IMR-90 (cell line): ENCODE data around the gene RAD51B. TPM values are rescaled to one million over a fixed set of nuclear protein-coding genes. Genes with fewer than 3 reads are reported as not detected.

ENCODE experiments used
- ATAC-seq: fragments of 200-7000 bp; cut with Tn5 transposase; 2 replicates; pipeline ENCODE4 v1.9.1; 2020; ENCODE audit warnings: low read depth, mild to moderate bottlenecking, moderate library complexity
- BruUV-seq: library from RNA; stranded (reverse); fragments of 400-500 nt; replicated peaks from 2 replicates; lab custom pipeline; 2021; lab: Mats Ljungman, UMichigan
- CTCF ChIA-PET: fragments of 300-600 bp; formaldehyde crosslinking; extraction: SDS; loops from one replicate; lab custom pipeline; 2021; ENCODE audit warnings: antibody characterized with exemption; lab: Yijun Ruan, JAX
- POLR2A ChIA-PET: fragments of 300-600 bp; sonication (Branson Sonifier 250); formaldehyde crosslinking; loops from one replicate; lab custom pipeline; 2022; ENCODE audit warnings: antibody characterized with exemption; ENCODE audit not compliant: unreplicated experiment; lab: Charles Lee
- DNase-seq: peaks from one replicate; pipeline ENCODE4 v3.0.0; 2013
- H2AFZ ChIP-seq: replicated peaks from 2 replicates; pipeline ENCODE3; 2013; ENCODE audit warnings: low read length, mild to moderate bottlenecking; ENCODE audit not compliant: poor library complexity
- H2AK5ac ChIP-seq: 2 replicates; pipeline ENCODE4 v1.6.1; 2013; ENCODE audit warnings: low read depth, low read length, inconsistent platforms
- H2AK9ac ChIP-seq: replicated peaks from 2 replicates; pipeline ENCODE3; 2013; ENCODE audit warnings: mild to moderate bottlenecking, low read depth, low read length, moderate library complexity; ENCODE audit not compliant: poor library complexity
- H2BK120ac ChIP-seq: 2 replicates; pipeline ENCODE4 v1.6.1; 2013; ENCODE audit warnings: low read depth, low read length, inconsistent platforms
- H2BK15ac ChIP-seq: 3 replicates; pipeline ENCODE4 v1.6.1; 2013; ENCODE audit warnings: low read depth, low read length, inconsistent platforms
- H2BK20ac ChIP-seq: 2 replicates; pipeline ENCODE4 v1.6.1; 2013; ENCODE audit warnings: low read depth, mild to moderate bottlenecking, inconsistent platforms, low read length, moderate library complexity
- H2BK5ac ChIP-seq: 2 replicates; pipeline ENCODE4 v1.6.1; 2013; ENCODE audit warnings: mild to moderate bottlenecking, low read depth, low read length, inconsistent platforms; ENCODE audit not compliant: poor library complexity, severe bottlenecking
- H3K14ac ChIP-seq: replicated peaks from 2 replicates; pipeline ENCODE4 v1.6.1; 2013; ENCODE audit warnings: low read depth, low read length, inconsistent platforms
- H3K18ac ChIP-seq: 2 replicates; pipeline ENCODE4 v1.6.1; 2013; ENCODE audit warnings: low read depth, low read length, control low read depth
- H3K23ac ChIP-seq: 2 replicates; pipeline ENCODE4 v1.6.1; 2013; ENCODE audit warnings: low read depth, low read length, inconsistent platforms
- H3K27ac ChIP-seq: 2 replicates; pipeline ENCODE4 v1.5.1; 2013; ENCODE audit warnings: mild to moderate bottlenecking, control low read depth, low read length; ENCODE audit not compliant: insufficient read depth
- H3K27me3 ChIP-seq: 2 replicates; pipeline ENCODE4 v1.6.1; 2013; ENCODE audit warnings: low read length; ENCODE audit not compliant: control insufficient read depth, insufficient read depth
- H3K36me3 ChIP-seq: 2 replicates; pipeline ENCODE4 v1.6.1; 2013; ENCODE audit warnings: low read length, mixed read lengths; ENCODE audit not compliant: control insufficient read depth, insufficient read depth
- H3K4ac ChIP-seq: 2 replicates; pipeline ENCODE4 v1.6.1; 2013; ENCODE audit warnings: low read depth, low read length, inconsistent platforms
- H3K4me1 ChIP-seq: 2 replicates; pipeline ENCODE4 v1.6.1; 2013; ENCODE audit warnings: low read length, mixed read lengths; ENCODE audit not compliant: control insufficient read depth, insufficient read depth
- H3K4me2 ChIP-seq: 2 replicates; pipeline ENCODE4 v1.6.1; 2013; ENCODE audit warnings: low read depth, mild to moderate bottlenecking, control low read depth, low read length, moderate library complexity
- H3K4me3 ChIP-seq: 2 replicates; pipeline ENCODE4 v1.5.1; 2013; ENCODE audit warnings: low read depth, mild to moderate bottlenecking, control low read depth, low read length, moderate library complexity; ENCODE audit not compliant: insufficient read depth
- H3K56ac ChIP-seq: 2 replicates; pipeline ENCODE4 v1.6.1; 2013; ENCODE audit warnings: low read length, inconsistent platforms; ENCODE audit not compliant: insufficient read depth; ENCODE audit errors: extremely low read depth
- H3K79me1 ChIP-seq, 2 experiments: 2 replicates each; pipeline ENCODE4 v1.6.1; 2013; ENCODE audit warnings: low read length in 2 of 2, inconsistent platforms in 1 of 2, low read depth in 1 of 2
- H3K9ac ChIP-seq: 2 replicates; pipeline ENCODE4 v1.6.1; 2013; ENCODE audit warnings: low read depth, low read length, control low read depth
- H3K9me1 ChIP-seq: 2 replicates; pipeline ENCODE4 v1.6.1; 2013; ENCODE audit warnings: low read length, inconsistent platforms; ENCODE audit not compliant: insufficient read depth
- H3K9me3 ChIP-seq: 2 replicates; pipeline ENCODE4 v1.6.1; 2013; ENCODE audit warnings: low read length; ENCODE audit not compliant: control insufficient read depth, insufficient read depth
- H4K20me1 ChIP-seq: 2 replicates; pipeline ENCODE4 v1.6.1; 2013; ENCODE audit warnings: low read length, inconsistent platforms; ENCODE audit not compliant: insufficient read depth
- H4K5ac ChIP-seq: 2 replicates; pipeline ENCODE4 v1.6.1; 2013; ENCODE audit warnings: mild to moderate bottlenecking, low read depth, low read length, control low read depth
- H4K8ac ChIP-seq, 2 experiments: 2 replicates each; pipeline ENCODE4 v1.6.1; 2013; ENCODE audit warnings: low read depth in 2 of 2, low read length in 2 of 2, control low read depth in 1 of 2, inconsistent platforms in 1 of 2
- H4K91ac ChIP-seq: 2 replicates; pipeline ENCODE4 v1.6.1; 2013; ENCODE audit warnings: low read depth, low read length, inconsistent platforms; ENCODE audit not compliant: insufficient read depth
- CEBPB ChIP-seq: IDR thresholded peaks from 2 replicates; pipeline ENCODE4 v1.6.1; 2012; ENCODE audit warnings: low read depth, low read length, improper control_type of control experiment
- CHD1 ChIP-seq: IDR thresholded peaks from 2 replicates; pipeline ENCODE4 v1.6.1; 2012; ENCODE audit warnings: low read depth, low read length, improper control_type of control experiment
- CTCF ChIP-seq: conservative IDR thresholded peaks from 2 replicates; pipeline ENCODE4 v1.5.1; 2012; ENCODE audit warnings: mild to moderate bottlenecking, low read depth, low read length, improper control_type of control experiment
- MAZ ChIP-seq: IDR thresholded peaks from 2 replicates; pipeline ENCODE4 v1.6.1; 2012; ENCODE audit warnings: low read depth, mild to moderate bottlenecking, low read length, improper control_type of control experiment, moderate library complexity, borderline replicate concordance
- POLR2A ChIP-seq: IDR thresholded peaks from 2 replicates; pipeline ENCODE4 v1.6.1; 2012; ENCODE audit warnings: mild to moderate bottlenecking, low read depth, low read length
- RAD21 ChIP-seq: IDR thresholded peaks from 2 replicates; pipeline ENCODE4 v1.6.1; 2012; ENCODE audit warnings: low read length, improper control_type of control experiment
- SMC3 ChIP-seq: fragments of 150-350 bp; IDR thresholded peaks from 2 replicates; pipeline ENCODE4 v1.6.1; 2016; ENCODE audit warnings: low read depth, mild to moderate bottlenecking, antibody characterized with exemption, low read length, moderate library complexity
- WGBS, 2 experiments: methylation state at CpG; one replicate each; pipeline versions ENCODE4 v1.1.5 to v1.1.7; 2013; ENCODE audit warnings: missing lambda C conversion rate in 2 of 2; ENCODE audit not compliant: insufficient read length in 1 of 2; ENCODE audit errors: extremely low coverage in 2 of 2; 5-methylcytosine and 5-hydroxymethylcytosine counted together
- dilution Hi-C: fragments of 300-500 bp; cut with HindIII; formaldehyde crosslinking; loops from one replicate; pipeline ENCODE4 v1.14.3; 2018; ENCODE audit warnings: low sequenced_read_pairs; ENCODE audit not compliant: unreplicated experiment
- in situ Hi-C: fragments of 300-500 bp; cut with MboI; formaldehyde crosslinking; loops from 3 replicates; pipeline ENCODE4 v1.14.3; 2019; ENCODE audit warnings: low sequenced_read_pairs, inconsistent platforms, mixed read lengths
- intact Hi-C: fragments of 100-400 bp; cut with micrococcal nuclease; formaldehyde crosslinking; loops from 2 replicates; pipeline ENCODE4 v1.10.0; 2022
- polyA plus RNA-seq, 3 experiments: library from polyadenylated mRNA; depleted of rRNA; stranded (reverse); fragments of >200 nt; gene quantifications; 2 replicates each; pipeline ENCODE4 v1.2.3, GENCODE V29; 2012; ENCODE audit warnings: low replicate concordance in 1 of 3
- total RNA-seq: library from RNA; depleted of rRNA; stranded (reverse); fragments of >200 nt; gene quantifications from 2 replicates; pipeline ENCODE4 v1.2.3, GENCODE V29; 2012

Gene RAD51B
- total and polyA plus RNA-seq, 2 of the 4 experiments (the other 2 are of a cell fraction), result 5.1 to 18.8 TPM

- no peak for TF ChIP-seq SMC3
Measured at GRCh38 chr14:68627050-68627867, 807.7 kb downstream of the RAD51B start (continued).

- no peak overlapping the region for H3K27ac ChIP-seq
- H3K9me3 ChIP-seq, result no peaks in the 10 kb centered on the region
Measured at GRCh38 chr14:68627868-68628604, 808.5 kb downstream of the RAD51B start.

More at GRCh38 chr14:68627868-68628604, 808.5 kb downstream of the RAD51B start:
- ATAC-seq, result no peak
- no peak overlapping the region for H3K4me3 ChIP-seq
- CTCF ChIA-PET, result no interaction called here
- peaks cover 6% of the 10 kb centered on the region; the same call in 1 of the 2 replicates for H3K9me1 ChIP-seq
- no peak overlapping the region for H2BK5ac ChIP-seq
- POLR2A ChIA-PET, result no interaction called here
- no peak overlapping the region for H3K9ac ChIP-seq
- H3K4me1 ChIP-seq, result peaks cover 1% of the 10 kb centered on the region; the same call in 1 of the 2 replicates
- no peak overlapping the region for H3K4me2 ChIP-seq
- no peak overlapping the region for H4K5ac ChIP-seq
- no peaks in the 10 kb centered on the region for H3K36me3 ChIP-seq
- WGBS, 2 experiments, result 20% methylated on average over 1 of the region's 37 CpGs; no CpG with 5 or more reads in 1 of the 2 experiments
- peak overlapping the region; percentile 61; the same call in 1 of the 2 replicates for H2BK120ac ChIP-seq
- TF ChIP-seq RAD21 (no peak), CHD1 (no peak), POLR2A (no peak), CTCF (no peak), MAZ (no peak), CEBPB (no peak)
- H3K4ac ChIP-seq, result peak overlapping the region; percentile 67; the same call in 1 of the 2 replicates
- H4K20me1 ChIP-seq, result no peaks in the 10 kb centered on the region
- H4K8ac ChIP-seq, result peak overlapping the region in 1 of 2 experiments; percentile 9; a peak in 1 of 4 replicates
- DNase-seq, result no peak
- intact Hi-C loops, result no loop called here
- no peak overlapping the region for H3K56ac ChIP-seq
- no peaks in the 10 kb centered on the region for H3K79me1 ChIP-seq
- H3K27me3 ChIP-seq, result no peaks in the 10 kb centered on the region
- no peak overlapping the region for H3K23ac ChIP-seq
- peak overlapping the region; percentile 27 for H2AFZ ChIP-seq
- no TSS peak for BruUV-seq
- no peak overlapping the region for H2BK20ac ChIP-seq
- no peak overlapping the region for H2BK15ac ChIP-seq
- no peak overlapping the region for H4K91ac ChIP-seq
- H2AK9ac ChIP-seq, result no peak overlapping the region
- H2AK5ac ChIP-seq, result no peak overlapping the region
- H3K18ac ChIP-seq, result no peak overlapping the region; the same call in 1 of the 2 replicates
- in situ Hi-C loops, result no loop called here
- dilution Hi-C loops, result no loop called here
- peak overlapping the region; percentile 77; the same call in 1 of the 2 replicates for H3K14ac ChIP-seq
